Esophagus muscularis mucosa (tissue), 4 donors: ENCODE results near the gene GMDS. TPM values are rescaled to one million over a fixed set of nuclear protein-coding genes. Genes with fewer than 3 reads are reported as not detected.

ENCODE experiments used
- DNase-seq: peaks from one replicate; pipeline ENCODE4 v3.0.0-alpha.2; 2017; ENCODE audit errors: extremely low spot score
- H3K27ac ChIP-seq, 4 donors: fragments of 200-600 bp; sonication (generic); replicated peaks in 1 of 4; 1 replicate in 3 of 4; 2 replicates in 1 of 4; pipeline ENCODE4 v1.5.1; 2016 to 2019; ENCODE audit warnings: mild to moderate bottlenecking in 1 of 4
- H3K27me3 ChIP-seq, 4 donors: fragments of 200-600 bp; sonication (generic); one replicate each; pipeline versions ENCODE4 v1.5.1 to v1.6.0; 2016 to 2019
- H3K36me3 ChIP-seq, 4 donors: fragments of 200-600 bp; sonication (generic); one replicate each; pipeline ENCODE4 v1.5.1; 2016 to 2019
- H3K4me1 ChIP-seq, 4 donors: fragments of 200-600 bp; sonication (generic); one replicate each; pipeline ENCODE4 v1.5.1; 2016 to 2019
- H3K4me3 ChIP-seq, 4 donors: fragments of 200-600 bp; sonication (generic); 1 replicate in 2 of 4; 2 replicates in 2 of 4; pipeline ENCODE4 v1.5.1; 2016 to 2019; ENCODE audit warnings: mild to moderate bottlenecking in 4 of 4, moderate library complexity in 1 of 4
- H3K9me3 ChIP-seq, 4 donors: fragments of 200-600 bp; sonication (generic); 1 replicate in 3 of 4; 2 replicates in 1 of 4; pipeline ENCODE4 v1.5.1; 2016 to 2019
- EP300 ChIP-seq: sonication (generic); formaldehyde crosslinking; IDR thresholded peaks from one replicate; pipeline ENCODE4 v1.6.1; 2017; ENCODE audit warnings: antibody characterized with exemption
- POLR2A ChIP-seq: fragments of 450-650 bp; IDR thresholded peaks from one replicate; pipeline ENCODE4 v1.6.1; 2017; ENCODE audit warnings: antibody characterized with exemption, moderate library complexity, mild to moderate bottlenecking, low read depth
- POLR2AphosphoS5 ChIP-seq, 2 donors: sonication (generic); formaldehyde crosslinking; IDR thresholded peaks; one replicate each; pipeline ENCODE4 v1.6.1; 2017; ENCODE audit warnings: antibody characterized with exemption in 2 of 2
- WGBS: methylation state at CpG from one replicate; pipeline ENCODE4 v1.1.5; 2018; 5-methylcytosine and 5-hydroxymethylcytosine counted together
- intact Hi-C: fragments of 100-400 bp; cut with DNase I; formaldehyde crosslinking; loops from one replicate; pipeline ENCODE4 v1.15.1; 2023
- total RNA-seq, 4 donors: library from RNA; depleted of rRNA; stranded (reverse); fragments of >200 nt; gene quantifications; one replicate each; pipeline versions ENCODE4 v1.1.0 to v1.2.1, GENCODE V29; 2016
- TF ChIP-seq, protein P1 (sequence below), 3 experiments: fragments of 200-600 bp in 2 of 3; fragments of 450-650 bp in 1 of 3; sonication (generic) in 2 of 3; IDR thresholded peaks; one replicate each; pipeline ENCODE4 v1.5.1; 2017 to 2019; ENCODE audit warnings: antibody characterized with exemption in 3 of 3, mild to moderate bottlenecking in 2 of 3, moderate library complexity in 1 of 3

GMDS gene
- total RNA-seq, 4 donors from 2014 or later = 3.6 to 14.1 (median 6.0) TPM

DNA sequence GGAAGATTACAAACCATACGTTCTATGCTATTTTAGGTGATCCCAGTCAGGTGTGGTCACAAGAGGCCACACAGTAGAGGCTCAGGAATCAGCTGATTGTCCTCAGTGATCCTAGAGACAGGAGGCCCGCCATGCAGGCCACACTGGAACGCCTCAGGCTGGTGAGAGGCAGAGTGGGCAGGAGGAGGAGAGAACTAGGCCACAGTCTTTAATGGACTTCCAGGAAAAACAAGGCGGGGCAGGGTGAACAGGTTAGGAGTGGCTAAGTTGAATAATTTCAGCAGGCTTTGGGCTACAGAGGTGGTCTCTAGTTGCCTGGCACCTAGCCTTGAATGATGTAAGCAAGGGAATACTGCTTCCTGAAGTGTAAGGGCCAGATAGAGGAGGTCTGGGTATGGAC is 101.2 kb downstream of the GMDS start:
- intact Hi-C loops = no loop called here
- DNase-seq = no peak
- no peaks in the 10 kb centered on the region for H3K27me3 ChIP-seq
- H3K27ac ChIP-seq = no peak overlapping the region
- peaks cover 0 to 8% (median 0%) of the 10 kb centered on the region in 4 donors for H3K4me1 ChIP-seq
- no peak for TF ChIP-seq POLR2A
- TF ChIP-seq, protein P1, sequence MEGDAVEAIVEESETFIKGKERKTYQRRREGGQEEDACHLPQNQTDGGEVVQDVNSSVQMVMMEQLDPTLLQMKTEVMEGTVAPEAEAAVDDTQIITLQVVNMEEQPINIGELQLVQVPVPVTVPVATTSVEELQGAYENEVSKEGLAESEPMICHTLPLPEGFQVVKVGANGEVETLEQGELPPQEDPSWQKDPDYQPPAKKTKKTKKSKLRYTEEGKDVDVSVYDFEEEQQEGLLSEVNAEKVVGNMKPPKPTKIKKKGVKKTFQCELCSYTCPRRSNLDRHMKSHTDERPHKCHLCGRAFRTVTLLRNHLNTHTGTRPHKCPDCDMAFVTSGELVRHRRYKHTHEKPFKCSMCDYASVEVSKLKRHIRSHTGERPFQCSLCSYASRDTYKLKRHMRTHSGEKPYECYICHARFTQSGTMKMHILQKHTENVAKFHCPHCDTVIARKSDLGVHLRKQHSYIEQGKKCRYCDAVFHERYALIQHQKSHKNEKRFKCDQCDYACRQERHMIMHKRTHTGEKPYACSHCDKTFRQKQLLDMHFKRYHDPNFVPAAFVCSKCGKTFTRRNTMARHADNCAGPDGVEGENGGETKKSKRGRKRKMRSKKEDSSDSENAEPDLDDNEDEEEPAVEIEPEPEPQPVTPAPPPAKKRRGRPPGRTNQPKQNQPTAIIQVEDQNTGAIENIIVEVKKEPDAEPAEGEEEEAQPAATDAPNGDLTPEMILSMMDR (IDR thresholded peaks at IDR 0.05) = no peak
- 94% methylated on average over 4 of the region's 4 CpGs for WGBS
- H3K9me3 ChIP-seq = no peaks in the 10 kb centered on the region
- no peaks in the 10 kb centered on the region for H3K36me3 ChIP-seq
- no peak overlapping the region for H3K4me3 ChIP-seq

DNA sequence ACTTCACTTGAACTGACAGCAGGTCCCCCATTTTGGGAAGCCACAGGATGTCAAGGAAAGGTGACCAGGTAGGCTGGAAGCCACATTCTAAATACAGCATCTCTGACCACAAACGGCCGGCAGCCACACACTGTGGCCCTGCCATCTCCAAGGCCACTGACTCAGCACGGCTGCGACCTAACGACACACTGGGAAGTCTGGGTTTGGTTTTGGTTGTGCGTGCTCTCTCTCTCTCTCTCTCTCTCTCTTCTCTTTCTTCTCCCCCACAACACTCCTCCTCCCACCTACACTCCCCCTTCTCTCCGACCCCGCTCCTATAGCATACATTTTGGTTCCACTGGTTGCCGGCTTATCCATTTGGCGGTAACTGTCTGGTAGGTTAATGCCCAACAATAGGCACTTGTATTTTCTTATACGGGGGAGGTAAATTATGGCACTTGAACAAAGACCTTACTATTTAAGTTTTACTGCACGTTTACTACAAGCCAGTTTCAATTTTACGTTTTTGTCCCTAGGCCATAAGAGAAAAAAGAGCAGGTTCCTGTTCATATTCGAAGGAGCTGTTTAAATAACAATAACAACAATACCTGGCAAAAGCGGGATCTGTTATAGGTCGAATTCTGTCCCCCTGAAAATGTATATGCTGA is 103.6 kb downstream of the GMDS start:
- H3K36me3 ChIP-seq = no peaks in the 10 kb centered on the region
- no peaks in the 10 kb centered on the region for H3K4me1 ChIP-seq
- no peaks in the 10 kb centered on the region for H3K27me3 ChIP-seq
- TF ChIP-seq POLR2A = no peak
- TF ChIP-seq POLR2AphosphoS5 (IDR thresholded peaks at IDR 0.05) = no peak
- TF ChIP-seq, protein P1 (IDR thresholded peaks at IDR 0.05) = no peak
- no peak for TF ChIP-seq EP300
- intact Hi-C loops = no loop called here
- no peaks in the 10 kb centered on the region for H3K9me3 ChIP-seq
- 84% methylated on average over 16 of the region's 16 CpGs for WGBS
- H3K27ac ChIP-seq = no peak overlapping the region
- H3K4me3 ChIP-seq = no peak overlapping the region
- no peak for DNase-seq

DNA sequence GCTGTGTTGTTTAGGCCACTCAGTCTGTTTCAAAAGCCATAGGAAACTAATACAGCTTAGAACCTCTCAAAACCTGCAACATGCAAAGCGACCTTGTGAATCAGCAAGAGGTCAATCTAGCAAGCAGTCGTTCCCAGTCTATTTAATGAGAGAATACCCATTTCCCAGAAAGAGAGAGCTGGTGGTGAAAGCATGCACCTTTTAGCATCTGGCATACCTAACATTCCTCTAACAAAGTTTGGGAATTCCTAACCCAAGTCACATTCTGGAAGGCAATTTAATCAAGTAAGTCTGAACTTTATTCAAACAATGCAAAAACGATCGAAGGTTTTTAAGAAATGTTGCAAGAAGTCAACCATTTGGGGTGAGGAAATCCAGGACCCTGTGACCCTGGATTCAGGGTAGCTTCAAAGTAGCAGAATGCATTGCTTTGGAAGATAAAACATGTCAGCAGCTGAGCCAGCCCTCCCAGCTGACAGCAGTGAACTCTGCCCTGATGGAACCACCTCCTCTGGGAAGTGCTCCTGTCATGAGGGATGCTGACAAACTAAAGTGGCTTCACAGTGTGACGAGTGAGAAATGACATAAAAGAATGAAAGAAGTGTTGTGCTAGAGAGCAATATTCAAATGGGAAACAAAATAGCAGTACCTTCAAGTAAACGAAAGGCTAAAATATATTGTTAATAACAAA is 104.8 kb downstream of the GMDS start:
- intact Hi-C loops = no loop called here
- WGBS = 81% methylated on average over 6 of the region's 6 CpGs
- H3K27ac ChIP-seq = no peak overlapping the region

DNA sequence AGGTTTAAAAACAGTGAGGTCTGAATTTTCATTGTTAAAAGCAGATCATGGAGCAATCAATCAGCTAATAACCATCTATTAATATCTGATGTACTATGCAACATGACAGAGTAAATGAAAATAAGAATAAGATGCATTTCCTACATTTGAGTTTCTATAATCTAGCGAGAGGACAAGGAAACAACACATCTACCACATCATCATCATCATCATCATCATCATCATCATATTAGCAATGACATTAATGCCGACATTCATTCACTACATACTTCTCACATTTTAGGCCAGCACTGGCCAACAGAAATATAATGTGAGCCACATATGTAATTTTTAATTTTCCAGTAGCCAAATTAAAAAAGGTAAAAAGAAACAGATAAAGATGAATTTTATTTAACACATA is 110.0 kb downstream of the GMDS start:
- H3K27ac ChIP-seq = no peak overlapping the region
- intact Hi-C loops = no loop called here
- no peak overlapping the region for H3K4me3 ChIP-seq
- peaks cover 0 to 12% (median 2%) of the 10 kb centered on the region in 4 donors for H3K4me1 ChIP-seq
- TF ChIP-seq POLR2AphosphoS5 (IDR thresholded peaks at IDR 0.05) (no peak), EP300 (no peak), POLR2A (no peak)
- TF ChIP-seq, protein P1 (IDR thresholded peaks at IDR 0.05) = no peak
- 98% methylated on average over 2 of the region's 2 CpGs for WGBS
- H3K36me3 ChIP-seq = no peaks in the 10 kb centered on the region
- H3K9me3 ChIP-seq = no peaks in the 10 kb centered on the region
- no peaks in the 10 kb centered on the region for H3K27me3 ChIP-seq
- no peak for DNase-seq

More for the DNA sequence above, 104.8 kb downstream of the GMDS start:
- no peaks in the 10 kb centered on the region for H3K27me3 ChIP-seq
- H3K4me1 ChIP-seq = no peaks in the 10 kb centered on the region
- H3K36me3 ChIP-seq = no peaks in the 10 kb centered on the region
- TF ChIP-seq POLR2AphosphoS5 (IDR thresholded peaks at IDR 0.05) = no peak
- TF ChIP-seq, protein P1 (IDR thresholded peaks at IDR 0.05) = no peak
- no peak for TF ChIP-seq EP300
- TF ChIP-seq POLR2A = no peak
- no peak overlapping the region for H3K4me3 ChIP-seq
- no peaks in the 10 kb centered on the region for H3K9me3 ChIP-seq
- no peak for DNase-seq
